Measurements from ENCODE around the gene WFIKKN1. TPM values are rescaled to one million over a fixed set of nuclear protein-coding genes. Genes with fewer than 3 reads are reported as not detected.

The WFIKKN1 gene
- total RNA-seq, 5 donors from 2014 or later (not counting 1 experiment from before 2014, with no cell fraction given): 0.15 to 1.5 (median 1.0) TPM

GRCh38 chr16:589658-590187, 41.1 kb upstream of the WFIKKN1 start, which contains the start of gene RAB40C:
Gene RAB40C (plus strand): TSS chr16:590066. CDS start chr16:590292, 226 bp downstream.
- Mint-ChIP-seq H3K36me3 (no peaks in the 10 kb centered on the region), H3K27me3 (no peaks in the 10 kb centered on the region), H3K27ac (peak within 1 kb of the TSS; percentile 98 to 100), H3K9me3 (no peaks in the 10 kb centered on the region), H3K4me3 (peak within 1 kb of the TSS; percentile 87 to 97 (median 94)), H3K4me1 (peaks cover 42 to 48% (median 44%) of the 10 kb centered on the region in 3 donors)
- ChIA-PET CTCF (no interaction called here), POLR2A (no interaction called here)
- Histone ChIP-seq H3K36me3 (ENCODE audit: control insufficient read depth in 2 of 2, extremely low read depth in 1 of 2, insufficient read depth in 1 of 2, low read length in 1 of 2) (peaks cover 0 to 3% of the 10 kb centered on the region in 2 donors), H3K27me3 (replicated peaks in 1 of 2; ENCODE audit: control insufficient read depth in 2 of 2, extremely low read depth in 1 of 2, insufficient read depth in 2 of 2, low read length in 1 of 2) (peaks cover 0 to 19% of the 10 kb centered on the region in 2 experiments), H3K27ac (ENCODE audit: low read length) (peak within 1 kb of the TSS; percentile 83), H3K4me1 (ENCODE audit: control insufficient read depth in 1 of 2, extremely low read depth in 1 of 2, insufficient read depth in 2 of 2, low read length in 2 of 2) (peaks cover 8 to 51% of the 10 kb centered on the region in 2 experiments), H3K4me3 (ENCODE audit: control insufficient read depth in 1 of 2, extremely low read depth in 1 of 2, low read length in 1 of 2) (peak within 1 kb of the TSS; percentile 71 to 83), H3K9me3 (no peaks in the 10 kb centered on the region)
- ATAC-seq (replicated peaks in 1 of 4) (peak; percentile 83 to 86 (median 85)), DNase-seq (peak; percentile 95 to 100 (median 99))
- WGBS (ENCODE audit: insufficient coverage): under 1% methylated on average over 63 of the region's 67 CpGs

GRCh38 chr16:590188-590814, 40.5 kb upstream of the WFIKKN1 start:
- peak in 5 of 35 experiments; percentile 8 to 26 (median 21) for DNase-seq
- peak overlapping the region; percentile 50 to 71 for H3K27ac Mint-ChIP-seq
- no peak overlapping the region for H3K27ac ChIP-seq (ENCODE audit: low read length)
- H3K9me3 Mint-ChIP-seq: no peaks in the 10 kb centered on the region
- H3K4me3 ChIP-seq (ENCODE audit: control insufficient read depth in 1 of 2, extremely low read depth in 1 of 2, low read length in 1 of 2): peak overlapping the region; percentile 56 to 73
- under 1% methylated on average over 69 of the region's 71 CpGs for WGBS (ENCODE audit: insufficient coverage)
- H3K36me3 ChIP-seq (ENCODE audit: control insufficient read depth in 2 of 2, extremely low read depth in 1 of 2, insufficient read depth in 1 of 2, low read length in 1 of 2): peaks cover 0 to 3% of the 10 kb centered on the region in 2 donors
- H3K36me3 Mint-ChIP-seq: no peaks in the 10 kb centered on the region
- H3K4me1 ChIP-seq (ENCODE audit: control insufficient read depth in 1 of 2, extremely low read depth in 1 of 2, insufficient read depth in 2 of 2, low read length in 2 of 2): peaks cover 8 to 53% of the 10 kb centered on the region in 2 experiments
- peak in 2 of 4 experiments; percentile 1 for ATAC-seq (replicated peaks in 1 of 4)
- peak overlapping the region; percentile 87 to 88 (median 88) for H3K4me3 Mint-ChIP-seq
- H3K27me3 ChIP-seq (replicated peaks in 1 of 2; ENCODE audit: control insufficient read depth in 2 of 2, extremely low read depth in 1 of 2, insufficient read depth in 2 of 2, low read length in 1 of 2): peaks cover 0 to 19% of the 10 kb centered on the region in 2 experiments
- H3K27me3 Mint-ChIP-seq: no peaks in the 10 kb centered on the region
- POLR2A ChIA-PET: no interaction called here
- CTCF ChIA-PET: no interaction called here
- H3K9me3 ChIP-seq: no peaks in the 10 kb centered on the region
- H3K4me1 Mint-ChIP-seq: peaks cover 42 to 52% (median 44%) of the 10 kb centered on the region in 3 donors

GRCh38 chr16:590815-591200, 40.0 kb upstream of the WFIKKN1 start:
- H3K27ac Mint-ChIP-seq: peak overlapping the region; percentile 50 to 71
- POLR2A ChIA-PET: no interaction called here
- no peak overlapping the region for H3K27ac ChIP-seq (ENCODE audit: low read length)

GRCh38 chr16:591231-591630, 39.6 kb upstream of the WFIKKN1 start:
- Histone ChIP-seq H3K9me3 (no peaks in the 10 kb centered on the region), H3K36me3 (ENCODE audit: control insufficient read depth in 2 of 2, extremely low read depth in 1 of 2, insufficient read depth in 1 of 2, low read length in 1 of 2) (peaks cover 0 to 4% of the 10 kb centered on the region in 2 donors), H3K27me3 (replicated peaks in 1 of 2; ENCODE audit: control insufficient read depth in 2 of 2, extremely low read depth in 1 of 2, insufficient read depth in 2 of 2, low read length in 1 of 2) (peaks cover 0 to 13% of the 10 kb centered on the region in 2 experiments), H3K27ac (ENCODE audit: low read length) (no peak overlapping the region), H3K4me1 (ENCODE audit: control insufficient read depth in 1 of 2, extremely low read depth in 1 of 2, insufficient read depth in 2 of 2, low read length in 2 of 2) (peaks cover 8 to 50% of the 10 kb centered on the region in 2 experiments), H3K4me3 (ENCODE audit: control insufficient read depth in 1 of 2, extremely low read depth in 1 of 2, low read length in 1 of 2) (no peak overlapping the region)
- DNase-seq: no peak
- Mint-ChIP-seq H3K4me1 (peaks cover 38 to 54% (median 45%) of the 10 kb centered on the region in 3 donors), H3K9me3 (no peaks in the 10 kb centered on the region), H3K36me3 (no peaks in the 10 kb centered on the region), H3K4me3 (peak overlapping the region; percentile 87 to 88 (median 88)), H3K27ac (peak overlapping the region; percentile 50 to 71), H3K27me3 (no peaks in the 10 kb centered on the region)
- no peak for ATAC-seq (replicated peaks in 1 of 4)
- POLR2A ChIA-PET: no interaction called here
- WGBS (ENCODE audit: insufficient coverage): 78% methylated on average over 6 of the region's 8 CpGs
- CTCF ChIA-PET: no interaction called here

More at GRCh38 chr16:590815-591200, 40.0 kb upstream of the WFIKKN1 start:
- H3K4me3 Mint-ChIP-seq: peak overlapping the region; percentile 87 to 88 (median 88)
- DNase-seq: no peak
- Histone ChIP-seq H3K9me3 (no peaks in the 10 kb centered on the region), H3K4me3 (ENCODE audit: control insufficient read depth in 1 of 2, extremely low read depth in 1 of 2, low read length in 1 of 2) (peak overlapping the region; percentile 56 to 73), H3K4me1 (ENCODE audit: control insufficient read depth in 1 of 2, extremely low read depth in 1 of 2, insufficient read depth in 2 of 2, low read length in 2 of 2) (peaks cover 8 to 50% of the 10 kb centered on the region in 2 experiments), H3K27me3 (replicated peaks in 1 of 2; ENCODE audit: control insufficient read depth in 2 of 2, extremely low read depth in 1 of 2, insufficient read depth in 2 of 2, low read length in 1 of 2) (peaks cover 0 to 17% of the 10 kb centered on the region in 2 experiments), H3K36me3 (ENCODE audit: control insufficient read depth in 2 of 2, extremely low read depth in 1 of 2, insufficient read depth in 1 of 2, low read length in 1 of 2) (peaks cover 0 to 3% of the 10 kb centered on the region in 2 donors)
- peaks cover 40 to 52% (median 42%) of the 10 kb centered on the region in 3 donors for H3K4me1 Mint-ChIP-seq
- no peaks in the 10 kb centered on the region for H3K36me3 Mint-ChIP-seq
- H3K9me3 Mint-ChIP-seq: no peaks in the 10 kb centered on the region
- CTCF ChIA-PET: no interaction called here
- no peaks in the 10 kb centered on the region for H3K27me3 Mint-ChIP-seq
- WGBS (ENCODE audit: insufficient coverage): 55% methylated on average over 10 of the region's 10 CpGs
- no peak for ATAC-seq (replicated peaks in 1 of 4)

- DNase-seq (no peak), ATAC-seq (replicated peaks in 1 of 4) (no peak)
- ChIA-PET CTCF (no interaction called here), POLR2A (no interaction called here)
- Histone ChIP-seq H3K27me3 (replicated peaks in 1 of 2; ENCODE audit: control insufficient read depth in 2 of 2, extremely low read depth in 1 of 2, insufficient read depth in 2 of 2, low read length in 1 of 2) (peaks cover 0 to 5% of the 10 kb centered on the region in 2 experiments), H3K36me3 (ENCODE audit: control insufficient read depth in 2 of 2, extremely low read depth in 1 of 2, insufficient read depth in 1 of 2, low read length in 1 of 2) (peaks cover 0 to 8% of the 10 kb centered on the region in 2 donors), H3K4me3 (ENCODE audit: control insufficient read depth in 1 of 2, extremely low read depth in 1 of 2, low read length in 1 of 2) (no peak overlapping the region), H3K9me3 (no peaks in the 10 kb centered on the region), H3K4me1 (ENCODE audit: control insufficient read depth in 1 of 2, extremely low read depth in 1 of 2, insufficient read depth in 2 of 2, low read length in 2 of 2) (peaks cover 8 to 44% of the 10 kb centered on the region in 2 experiments), H3K27ac (ENCODE audit: low read length) (no peak overlapping the region)
- peak overlapping the region; percentile 31 to 88 (median 87) for H3K4me3 Mint-ChIP-seq
- peaks cover 45 to 56% (median 46%) of the 10 kb centered on the region in 3 donors for H3K4me1 Mint-ChIP-seq
- H3K27ac Mint-ChIP-seq: no peak overlapping the region
- peaks cover 6% of the 10 kb centered on the region for H3K36me3 Mint-ChIP-seq
- H3K9me3 Mint-ChIP-seq: no peaks in the 10 kb centered on the region
- 96% methylated on average over 10 of the region's 15 CpGs for WGBS (ENCODE audit: insufficient coverage)
- H3K27me3 Mint-ChIP-seq: no peaks in the 10 kb centered on the region
These were observed 38.8 kb upstream of the WFIKKN1 start for GRCh38 chr16:591892-592517.

- Histone ChIP-seq H3K27ac (ENCODE audit: low read length) (no peak overlapping the region), H3K36me3 (ENCODE audit: control insufficient read depth in 2 of 2, extremely low read depth in 1 of 2, insufficient read depth in 1 of 2, low read length in 1 of 2) (peaks cover 0 to 8% of the 10 kb centered on the region in 2 donors), H3K4me3 (ENCODE audit: control insufficient read depth in 1 of 2, extremely low read depth in 1 of 2, low read length in 1 of 2) (no peak overlapping the region), H3K4me1 (ENCODE audit: control insufficient read depth in 1 of 2, extremely low read depth in 1 of 2, insufficient read depth in 2 of 2, low read length in 2 of 2) (peaks cover 8 to 37% of the 10 kb centered on the region in 2 experiments), H3K9me3 (no peaks in the 10 kb centered on the region), H3K27me3 (replicated peaks in 1 of 2; ENCODE audit: control insufficient read depth in 2 of 2, extremely low read depth in 1 of 2, insufficient read depth in 2 of 2, low read length in 1 of 2) (peaks cover 0 to 2% of the 10 kb centered on the region in 2 experiments)
- CTCF ChIA-PET: no interaction called here
- Mint-ChIP-seq H3K36me3 (peaks cover 7% of the 10 kb centered on the region), H3K27me3 (no peaks in the 10 kb centered on the region), H3K9me3 (no peaks in the 10 kb centered on the region), H3K27ac (no peak overlapping the region), H3K4me3 (peak overlapping the region in 1 of 3 donors; percentile 87), H3K4me1 (peaks cover 42 to 54% (median 46%) of the 10 kb centered on the region in 3 donors)
- DNase-seq: no peak
- 85% methylated on average over 20 of the region's 24 CpGs for WGBS (ENCODE audit: insufficient coverage)
- POLR2A ChIA-PET: no interaction called here
- ATAC-seq (replicated peaks in 1 of 4): no peak
These were observed 38.1 kb upstream of the WFIKKN1 start for GRCh38 chr16:592518-593306.
